Natural killer cell (primary cell): ENCODE measurements around the gene ATP6V0E1. TPM values are rescaled to one million over a fixed set of nuclear protein-coding genes. Genes with fewer than 3 reads are reported as not detected.

Experiments used
- ATAC-seq, 3 donors: fragments of 150-1000 bp in 2 of 3; fragments of 200-7000 bp in 1 of 3; cut with Tn5 transposase; 1 replicate in 1 of 3; 2 replicates in 2 of 3; pipeline ENCODE4 v1.10.0; 2021; ENCODE audit warnings: mild to moderate bottlenecking in 2 of 3, moderate library complexity in 2 of 3
- DNase-seq, 2 donors: peaks; one replicate each; pipeline versions ENCODE4 v3.0.0 to v3.0.0-alpha.2; 2013 to 2021; ENCODE audit warnings: mixed read lengths in 1 of 2
- H3K27ac ChIP-seq: one replicate; pipeline ENCODE4 v1.5.1; 2013; ENCODE audit warnings: mild to moderate bottlenecking, low read length
- H3K27me3 ChIP-seq: one replicate; pipeline ENCODE4 v1.6.1; 2013; ENCODE audit warnings: low read length; ENCODE audit not compliant: control insufficient read depth, insufficient read depth
- H3K36me3 ChIP-seq: one replicate; pipeline ENCODE4 v1.6.1; 2013; ENCODE audit warnings: low read length; ENCODE audit not compliant: control insufficient read depth, insufficient read depth
- H3K4me1 ChIP-seq: one replicate; pipeline ENCODE4 v1.6.1; 2013; ENCODE audit warnings: low read length; ENCODE audit not compliant: control insufficient read depth, insufficient read depth
- H3K4me3 ChIP-seq: one replicate; pipeline ENCODE4 v1.5.1; 2013; ENCODE audit warnings: low read length
- H3K9me3 ChIP-seq: one replicate; pipeline ENCODE4 v1.6.1; 2013; ENCODE audit warnings: low read length; ENCODE audit not compliant: control insufficient read depth, insufficient read depth
- H3K27ac Mint-ChIP-seq, 2 donors: one replicate each; pipeline ENCODE4 v1.8.0; 2022; ENCODE audit warnings: mild to moderate bottlenecking in 2 of 2, mixed read lengths in 2 of 2, moderate library complexity in 1 of 2
- H3K27me3 Mint-ChIP-seq, 2 donors: one replicate each; pipeline ENCODE4 v1.8.0; 2022; ENCODE audit warnings: low read depth in 2 of 2, mixed read lengths in 2 of 2
- H3K36me3 Mint-ChIP-seq: one replicate; pipeline ENCODE4 v1.8.0; 2022; ENCODE audit warnings: mixed read lengths
- H3K4me1 Mint-ChIP-seq, 2 donors: one replicate each; pipeline ENCODE4 v1.8.0; 2022; ENCODE audit warnings: mixed read lengths in 2 of 2
- H3K4me3 Mint-ChIP-seq: one replicate; pipeline ENCODE4 v1.8.0; 2022; ENCODE audit warnings: mild to moderate bottlenecking, moderate library complexity, mixed read lengths
- H3K9me3 Mint-ChIP-seq, 2 donors: one replicate each; pipeline ENCODE4 v1.8.0; 2022; ENCODE audit warnings: mixed read lengths in 2 of 2
- CTCF ChIP-seq: fragments of 200-600 bp; IDR thresholded peaks from one replicate; pipeline ENCODE4 v1.8.0; 2022; ENCODE audit warnings: antibody characterized with exemption
- WGBS: methylation state at CpG from one replicate; pipeline ENCODE4 v1.1.7; 2013; ENCODE audit warnings: missing lambda C conversion rate; ENCODE audit not compliant: insufficient coverage; 5-methylcytosine and 5-hydroxymethylcytosine counted together
- intact Hi-C: fragments of 100-400 bp; cut with micrococcal nuclease; formaldehyde crosslinking; loops from one replicate; pipeline ENCODE4 v1.14.2; 2022
- total RNA-seq, 4 donors: library from RNA; stranded (reverse); fragments of 120-200 nt in 1 of 4; gene quantifications; one replicate each; pipeline versions ENCODE4 v1.2.3 to v1.2.4, GENCODE V29; 2013 to 2022

ATP6V0E1 gene
- total RNA-seq, 3 donors from 2014 or later (not counting 1 experiment from before 2014, with no cell fraction given), result 101 to 141 (median 103) TPM

GRCh38 chr5:172956936-172957335 is 26.6 kb upstream of the ATP6V0E1 start:
- 29% methylated on average over 4 of the region's 4 CpGs for WGBS
- peak in 1 of 2 donors; percentile 14 for DNase-seq

GRCh38 chr5:172957458-172957857 is 26.1 kb upstream of the ATP6V0E1 start:
- H3K27ac ChIP-seq, result no peak overlapping the region
- Mint-ChIP-seq H3K4me3 (peak overlapping the region; percentile 62), H3K4me1 (peaks cover 31 to 34% of the 10 kb centered on the region in 2 donors), H3K27me3 (no peaks in the 10 kb centered on the region), H3K36me3 (no peaks in the 10 kb centered on the region), H3K27ac (no peak overlapping the region), H3K9me3 (no peaks in the 10 kb centered on the region)
- H3K4me1 ChIP-seq, result peaks cover 17% of the 10 kb centered on the region
- no peaks in the 10 kb centered on the region for H3K27me3 ChIP-seq
- DNase-seq (peak in 1 of 2 donors; percentile 7), ATAC-seq (no peak)
- peaks cover 2% of the 10 kb centered on the region for H3K36me3 ChIP-seq
- H3K4me3 ChIP-seq, result no peak overlapping the region
- WGBS, result 75% methylated on average over 5 of the region's 5 CpGs
- intact Hi-C loops, result no loop called here
- no peak for TF ChIP-seq CTCF
- no peaks in the 10 kb centered on the region for H3K9me3 ChIP-seq

More at GRCh38 chr5:172956936-172957335, 26.6 kb upstream of the ATP6V0E1 start:
- no peak overlapping the region for H3K27ac Mint-ChIP-seq
- TF ChIP-seq CTCF, result no peak
- no peaks in the 10 kb centered on the region for H3K36me3 Mint-ChIP-seq
- H3K4me3 Mint-ChIP-seq, result peak overlapping the region; percentile 62
- peaks cover 17% of the 10 kb centered on the region for H3K4me1 ChIP-seq
- no peaks in the 10 kb centered on the region for H3K9me3 Mint-ChIP-seq
- H3K27me3 ChIP-seq, result no peaks in the 10 kb centered on the region
- H3K4me1 Mint-ChIP-seq, result peaks cover 31 to 33% of the 10 kb centered on the region in 2 donors
- H3K27me3 Mint-ChIP-seq, result no peaks in the 10 kb centered on the region
- no peak overlapping the region for H3K27ac ChIP-seq
- H3K9me3 ChIP-seq, result no peaks in the 10 kb centered on the region
- ATAC-seq, result no peak
- peaks cover 2% of the 10 kb centered on the region for H3K36me3 ChIP-seq
- no peak overlapping the region for H3K4me3 ChIP-seq
- intact Hi-C loops, result no loop called here

- intact Hi-C loops, result loop anchor here (1.0 kb wide), 2 partner anchors 25 to 98 kb away; partner anchors contain the start of genes ATP6V0E1 and CREBRF
- no peaks in the 10 kb centered on the region for H3K27me3 Mint-ChIP-seq
These were observed 25.1 kb upstream of the ATP6V0E1 start for GRCh38 chr5:172958331-172959046.

More at GRCh38 chr5:172958331-172959046, 25.1 kb upstream of the ATP6V0E1 start:
- no peaks in the 10 kb centered on the region for H3K27me3 ChIP-seq
- H3K36me3 ChIP-seq, result peaks cover 2% of the 10 kb centered on the region
- TF ChIP-seq CTCF, result no peak
- 3% methylated on average over 53 of the region's 54 CpGs for WGBS
- Mint-ChIP-seq H3K4me1 (peaks cover 31 to 34% of the 10 kb centered on the region in 2 donors), H3K36me3 (no peaks in the 10 kb centered on the region), H3K9me3 (no peaks in the 10 kb centered on the region), H3K4me3 (peak overlapping the region; percentile 96), H3K27ac (peak overlapping the region; percentile 94 to 97)
- H3K27ac ChIP-seq, result peak overlapping the region; percentile 75
- peak; percentile 57 to 78 for DNase-seq
- peak overlapping the region; percentile 64 for H3K4me3 ChIP-seq
- no peaks in the 10 kb centered on the region for H3K9me3 ChIP-seq
- peaks cover 17% of the 10 kb centered on the region for H3K4me1 ChIP-seq
- ATAC-seq, result peak; percentile 67 to 83 (median 78)
